HFFc6 (cell line): Measurements from ENCODE around the gene CPVL. TPM values are rescaled to one million over a fixed set of nuclear protein-coding genes. Genes with fewer than 3 reads are reported as not detected.

Experiments used
- DNase-seq: peaks from one replicate; pipeline ENCODE4 v3.0.0-alpha.2; 2018
- H3K27ac Mint-ChIP-seq: 2 replicates; pipeline ENCODE4 v1.8.0; 2020; ENCODE audit warnings: mild to moderate bottlenecking, mixed read lengths
- H3K27me3 Mint-ChIP-seq: 2 replicates; pipeline ENCODE4 v1.8.0; 2021; ENCODE audit warnings: mild to moderate bottlenecking, moderate library complexity, mixed read lengths; ENCODE audit not compliant: insufficient read depth
- H3K36me3 Mint-ChIP-seq: 2 replicates; pipeline ENCODE4 v1.8.0; 2021; ENCODE audit warnings: low read depth, mixed read lengths
- H3K4me1 Mint-ChIP-seq: 2 replicates; pipeline ENCODE4 v1.8.0; 2020; ENCODE audit warnings: low read depth, mixed read lengths
- H3K4me3 Mint-ChIP-seq: 2 replicates; pipeline ENCODE4 v1.8.0; 2020; ENCODE audit warnings: mild to moderate bottlenecking, moderate library complexity, mixed read lengths
- H3K9me3 Mint-ChIP-seq: 2 replicates; pipeline ENCODE4 v1.8.0; 2020; ENCODE audit warnings: mild to moderate bottlenecking, mixed read lengths
- CTCF ChIP-seq: fragments of 200-600 bp; sonication (generic); IDR thresholded peaks from 2 replicates; pipeline ENCODE4 v1.5.0; 2021; ENCODE audit warnings: antibody characterized with exemption, mild to moderate bottlenecking
- total RNA-seq, 6 experiments: library from RNA; stranded (reverse); fragmentation: NEBNext Ultra II Directional; extraction: Animal tissue kit (Norgen Biotek cat#: 25700); gene quantifications; 2 replicates in 1 of 6; 3 replicates in 5 of 6; pipeline ENCODE4 v1.2.3, GENCODE V29; 2021

CPVL gene
- total RNA-seq, 6 experiments from 2014 or later: not detected

DNA sequence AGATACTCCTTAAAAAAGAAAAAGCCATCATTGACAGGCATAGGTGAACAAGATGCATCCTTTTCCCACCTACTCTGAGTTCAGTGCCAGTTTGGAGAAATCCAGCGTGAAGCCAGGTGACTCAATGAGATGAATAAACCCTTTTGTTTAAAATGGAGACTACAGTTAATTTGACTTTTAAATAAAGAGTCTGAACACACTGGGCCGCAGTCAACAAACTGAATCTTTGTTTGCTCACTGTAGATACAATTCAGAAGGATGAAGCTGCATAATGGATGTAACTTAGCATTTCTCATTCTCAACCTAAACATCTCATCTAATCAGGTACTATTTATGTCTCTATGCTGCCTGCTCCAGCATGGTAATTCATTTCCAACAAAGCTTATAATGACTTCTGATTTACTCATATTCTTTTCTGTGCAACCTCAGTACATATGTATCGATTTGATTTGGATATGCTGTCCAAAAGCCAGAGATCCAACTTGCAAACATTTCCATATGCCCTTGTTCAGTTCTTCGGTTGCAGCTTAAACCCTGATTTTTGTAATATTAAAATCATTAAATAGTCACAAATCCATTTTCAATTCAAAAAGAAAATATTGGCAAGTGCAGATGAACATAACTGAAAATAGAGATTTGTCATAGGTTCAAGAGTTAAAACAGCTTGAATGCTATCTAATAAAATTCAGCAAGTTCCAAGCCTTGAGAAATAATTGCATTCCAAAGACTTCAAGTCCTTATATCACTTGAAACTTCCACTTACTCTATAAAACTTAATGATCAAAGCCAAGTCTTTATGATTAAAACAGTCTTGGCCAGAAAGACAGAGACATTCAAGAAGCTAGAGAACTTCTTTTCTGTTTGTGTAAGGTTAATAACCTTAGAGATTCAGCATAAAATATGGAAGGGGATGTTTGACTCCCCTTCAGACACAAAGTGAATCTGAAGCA is 67.8 kb downstream of the CPVL start:
- DNase-seq: no peak
- no peak for TF ChIP-seq CTCF
- Mint-ChIP-seq H3K4me3 (no peak overlapping the region), H3K27me3 (peaks cover 7% of the 10 kb centered on the region; the same call in 1 of the 2 replicates), H3K27ac (no peak overlapping the region), H3K36me3 (no peaks in the 10 kb centered on the region), H3K4me1 (no peaks in the 10 kb centered on the region), H3K9me3 (no peaks in the 10 kb centered on the region)

- peaks cover 7% of the 10 kb centered on the region for H3K27me3 Mint-ChIP-seq
- H3K9me3 Mint-ChIP-seq: no peaks in the 10 kb centered on the region
- DNase-seq: no peak
- H3K27ac Mint-ChIP-seq: no peak overlapping the region
- TF ChIP-seq CTCF: no peak
- H3K36me3 Mint-ChIP-seq: no peaks in the 10 kb centered on the region
- no peak overlapping the region for H3K4me3 Mint-ChIP-seq
- H3K4me1 Mint-ChIP-seq: no peaks in the 10 kb centered on the region
Observed at GRCh38 chr7:29077854-29078253, 68.5 kb downstream of the CPVL start.

- H3K27ac Mint-ChIP-seq: no peak overlapping the region
- peaks cover 7% of the 10 kb centered on the region for H3K27me3 Mint-ChIP-seq
- H3K4me1 Mint-ChIP-seq: no peaks in the 10 kb centered on the region
- H3K9me3 Mint-ChIP-seq: no peaks in the 10 kb centered on the region
- H3K4me3 Mint-ChIP-seq: no peak overlapping the region
- TF ChIP-seq CTCF: no peak
- no peaks in the 10 kb centered on the region for H3K36me3 Mint-ChIP-seq
- no peak for DNase-seq
Observed at GRCh38 chr7:29077176-29077575, 69.2 kb downstream of the CPVL start.

- no peak overlapping the region for H3K4me3 Mint-ChIP-seq
- H3K36me3 Mint-ChIP-seq: no peaks in the 10 kb centered on the region
- H3K9me3 Mint-ChIP-seq: no peaks in the 10 kb centered on the region
- H3K27ac Mint-ChIP-seq: no peak overlapping the region
- no peak for TF ChIP-seq CTCF
- no peaks in the 10 kb centered on the region for H3K4me1 Mint-ChIP-seq
- DNase-seq: no peak
- peaks cover 7% of the 10 kb centered on the region for H3K27me3 Mint-ChIP-seq
Observed at GRCh38 chr7:29076631-29077030, 69.7 kb downstream of the CPVL start.

- Mint-ChIP-seq H3K9me3 (no peaks in the 10 kb centered on the region), H3K27ac (no peak overlapping the region), H3K36me3 (no peaks in the 10 kb centered on the region), H3K27me3 (peaks cover 7% of the 10 kb centered on the region), H3K4me3 (no peak overlapping the region), H3K4me1 (no peaks in the 10 kb centered on the region)
- DNase-seq: no peak
- TF ChIP-seq CTCF: no peak
Observed at GRCh38 chr7:29075606-29076005, 70.7 kb downstream of the CPVL start.
